Esophagus mucosa (tissue), 1 donor: ENCODE data around the gene HCN4. TPM values are rescaled to one million over a fixed set of nuclear protein-coding genes. Genes with fewer than 3 reads are reported as not detected.
A peak's percentile ranks its signal among the peaks of the same experiment; 100 is the strongest.

Experiments used
- ATAC-seq: fragments of 200-7000 bp; cut with Tn5 transposase; one replicate; pipeline ENCODE4 v1.9.1; 2020
- total RNA-seq: library from RNA; stranded (reverse); gene quantifications from one replicate; pipeline ENCODE4 v1.2.4, GENCODE V29; 2023
- donor health status: DM: yes; HTN: yes; CAD: no.

The HCN4 gene
- total RNA-seq, 1 donor from 2014 or later = not detected

GRCh38 chr15:73293773-73294172 is 75.0 kb downstream of the HCN4 start:
- no peak for ATAC-seq

GRCh38 chr15:73291441-73291840 is 77.3 kb downstream of the HCN4 start:
- ATAC-seq = no peak

- ATAC-seq = no peak
Measured at GRCh38 chr15:73287019-73287418, 81.7 kb downstream of the HCN4 start.

- ATAC-seq = no peak
Measured at GRCh38 chr15:73286311-73286710, 82.4 kb downstream of the HCN4 start.

GRCh38 chr15:73284090-73284716 is 84.6 kb downstream of the HCN4 start:
- no peak for ATAC-seq

GRCh38 chr15:73283366-73283962 is 85.3 kb downstream of the HCN4 start:
- ATAC-seq = no peak

GRCh38 chr15:73282567-73283365 is 86.0 kb downstream of the HCN4 start:
- ATAC-seq = no peak

GRCh38 chr15:73275862-73276261 is 92.9 kb downstream of the HCN4 start:
- no peak for ATAC-seq

- ATAC-seq = peak; percentile 62
Measured at GRCh38 chr15:73273181-73274002, 95.4 kb downstream of the HCN4 start.

GRCh38 chr15:73270366-73271097 is 98.2 kb downstream of the HCN4 start:
- ATAC-seq = no peak

Other genes starting within 250 kb of the HCN4 start
- gene REC114, start 74.2 kb upstream of the HCN4 start, total RNA-seq = not detected